Common myeloid progenitor, CD34-positive (primary cell): ENCODE measurements around the gene ACE.

Source experiments
- CTCF ChIA-PET: fragments of 350-600 bp; sonication (Branson Sonifier 250); formaldehyde crosslinking; loops from one replicate; lab custom pipeline; 2021; ENCODE audit warnings: antibody characterized with exemption; lab: Charles Lee
- POLR2A ChIA-PET: fragments of 350-600 bp; sonication (Branson Sonifier 250); formaldehyde crosslinking; loops from one replicate; lab custom pipeline; 2021; ENCODE audit warnings: antibody characterized with exemption; lab: Charles Lee
- DNase-seq, 3 donors: peaks; one replicate each; pipeline versions ENCODE4 v3.0.0 to v3.0.0-alpha.2; 2013
- H3K27ac ChIP-seq, 2 experiments: 1 replicate in 1 of 2; 2 replicates in 1 of 2; pipeline ENCODE4 v1.7.0; 2013; ENCODE audit warnings: inconsistent platforms in 2 of 2, low read length in 2 of 2, mild to moderate bottlenecking in 2 of 2, low read depth in 1 of 2, moderate library complexity in 1 of 2; ENCODE audit not compliant: severe bottlenecking in 2 of 2, insufficient read depth in 1 of 2, poor library complexity in 1 of 2
- H3K27me3 ChIP-seq, 5 experiments: replicated peaks in 2 of 5; 1 replicate in 3 of 5; 2 replicates in 2 of 5; pipeline versions ENCODE4 v1.6.1 to v1.7.0; 2013; ENCODE audit warnings: low read length in 4 of 5, mild to moderate bottlenecking in 2 of 5, moderate library complexity in 2 of 5, inconsistent platforms in 1 of 5; ENCODE audit not compliant: insufficient read depth in 5 of 5, control insufficient read depth in 4 of 5
- H3K36me3 ChIP-seq, 4 experiments: 1 replicate in 2 of 4; 2 replicates in 2 of 4; pipeline versions ENCODE4 v1.6.1 to v1.7.0; 2013; ENCODE audit warnings: low read length in 3 of 4, control low read depth in 1 of 4, mild to moderate bottlenecking in 1 of 4; ENCODE audit not compliant: control insufficient read depth in 4 of 4, insufficient read depth in 4 of 4
- H3K4me1 ChIP-seq, 4 experiments: 1 replicate in 3 of 4; 2 replicates in 1 of 4; pipeline versions ENCODE4 v1.6.1 to v1.7.1; 2013; ENCODE audit warnings: low read length in 3 of 4, mild to moderate bottlenecking in 3 of 4, control low read depth in 1 of 4, inconsistent platforms in 1 of 4, moderate library complexity in 1 of 4; ENCODE audit not compliant: control insufficient read depth in 4 of 4, insufficient read depth in 4 of 4; ENCODE audit errors: control extremely low read depth in 1 of 4
- H3K4me3 ChIP-seq, 7 experiments: 1 replicate in 4 of 7; 2 replicates in 3 of 7; pipeline versions ENCODE4 v1.5.1 to v1.7.0; 2013; ENCODE audit warnings: mild to moderate bottlenecking in 7 of 7, low read length in 6 of 7, moderate library complexity in 6 of 7, inconsistent platforms in 2 of 7, low read depth in 2 of 7, control low read depth in 1 of 7; ENCODE audit not compliant: insufficient read depth in 4 of 7, control insufficient read depth in 1 of 7; ENCODE audit errors: extremely low read depth in 1 of 7
- H3K9me3 ChIP-seq, 5 experiments: 1 replicate in 4 of 5; 2 replicates in 1 of 5; pipeline versions ENCODE4 v1.6.1 to v1.7.1; 2013; ENCODE audit warnings: low read length in 4 of 5, mild to moderate bottlenecking in 2 of 5, inconsistent platforms in 1 of 5, low read depth in 1 of 5, moderate library complexity in 1 of 5; ENCODE audit not compliant: control insufficient read depth in 4 of 5, insufficient read depth in 2 of 5; ENCODE audit errors: control extremely low read depth in 1 of 5
- WGBS: methylation state at CpG from one replicate; pipeline ENCODE4 v1.1.5; 2013; ENCODE audit not compliant: insufficient coverage; 5-methylcytosine and 5-hydroxymethylcytosine counted together

ACE gene

DNA sequence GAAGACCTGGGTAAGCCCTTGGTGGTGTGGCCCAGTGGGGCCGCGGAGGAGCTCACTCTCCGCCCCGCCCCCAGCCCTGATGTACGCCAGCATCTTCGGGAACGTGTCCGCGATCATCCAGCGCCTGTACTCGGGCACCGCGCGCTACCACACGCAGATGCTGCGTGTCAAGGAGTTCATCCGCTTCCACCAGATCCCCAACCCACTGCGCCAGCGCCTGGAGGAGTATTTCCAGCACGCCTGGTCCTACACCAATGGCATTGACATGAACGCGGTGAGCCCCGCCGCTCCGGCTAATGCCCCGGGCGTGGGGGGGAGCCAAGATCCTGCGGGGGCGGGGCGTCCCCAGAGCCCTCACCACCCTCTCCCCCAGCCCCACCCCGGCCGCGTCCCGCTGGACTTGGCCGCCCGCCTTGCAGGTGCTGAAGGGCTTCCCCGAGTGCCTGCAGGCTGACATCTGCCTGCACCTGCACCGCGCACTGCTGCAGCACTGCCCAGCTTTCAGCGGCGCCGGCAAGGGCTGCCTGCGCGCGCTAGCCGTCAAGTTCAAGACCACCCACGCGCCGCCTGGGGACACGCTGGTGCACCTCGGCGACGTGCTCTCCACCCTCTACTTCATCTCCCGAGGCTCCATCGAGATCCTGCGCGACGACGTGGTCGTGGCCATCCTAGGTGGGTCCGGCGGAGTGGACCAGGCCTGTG is 61.3 kb downstream of the ACE start:
- POLR2A ChIA-PET, result no interaction called here
- Histone ChIP-seq H3K4me3 (peak overlapping the region in 3 of 7 experiments; percentile 45 to 66 (median 53)), H3K9me3 (no peaks in the 10 kb centered on the region), H3K27me3 (peaks cover 0 to 25% (median 14%) of the 10 kb centered on the region in 5 experiments), H3K4me1 (peaks cover 0 to 26% (median 15%) of the 10 kb centered on the region in 4 experiments), H3K27ac (no peak overlapping the region), H3K36me3 (no peaks in the 10 kb centered on the region)
- CTCF ChIA-PET, result interaction anchor here (0.7 to 1.5 kb wide), 2 partner anchors 11 to 40 kb away, joined by 3 read pairs; no protein-coding TSS in a partner anchor
- peak in 2 of 3 donors; percentile 43 to 59 for DNase-seq
- WGBS, result 8% methylated on average over 50 of the region's 62 CpGs

DNA sequence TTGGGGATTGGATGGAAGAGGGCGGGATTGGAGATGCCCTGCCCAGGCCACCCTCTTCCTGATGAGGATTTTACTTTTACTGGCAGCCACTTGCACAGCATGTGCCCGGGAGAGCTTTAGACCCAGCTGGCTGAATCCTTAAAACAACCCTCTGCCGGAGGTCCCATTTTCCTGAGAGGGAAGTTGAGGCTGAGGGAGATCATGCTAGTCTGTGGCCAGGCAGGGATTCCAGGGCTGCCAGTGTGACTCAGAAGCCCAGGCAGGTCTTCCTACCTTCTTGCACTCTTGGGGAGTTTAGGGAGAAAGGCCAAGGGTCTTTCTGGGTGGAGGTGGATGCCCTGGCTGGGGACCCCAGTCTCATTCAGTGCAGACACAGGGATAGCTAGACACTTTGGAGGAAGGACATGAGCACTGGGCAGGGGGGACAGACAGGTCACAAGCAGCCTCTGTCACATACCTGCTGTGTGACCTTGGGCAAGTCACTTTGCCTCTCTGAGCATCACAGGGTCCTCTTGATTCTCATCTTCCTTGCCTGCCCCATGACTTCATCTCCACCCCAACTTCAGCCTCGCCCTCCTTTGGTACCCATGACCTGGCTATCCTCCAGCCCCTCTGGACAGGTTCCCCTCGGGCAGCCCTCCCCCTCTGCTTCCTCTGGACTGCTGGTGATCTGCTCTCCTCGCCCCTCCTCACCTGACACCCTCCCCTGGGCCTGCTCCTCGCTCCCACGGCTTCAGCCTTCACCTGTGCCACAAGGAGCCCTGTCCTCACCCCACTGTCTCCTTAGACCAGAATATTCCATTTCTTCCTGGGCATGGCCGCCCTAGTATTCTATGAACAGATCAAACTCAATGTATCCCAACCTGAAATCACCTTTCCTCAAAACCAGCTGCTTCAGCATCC is 62.1 kb downstream of the ACE start:
- peaks cover 0 to 25% (median 14%) of the 10 kb centered on the region in 5 experiments for H3K27me3 ChIP-seq
- ChIA-PET POLR2A (no interaction called here), CTCF (no interaction called here)
- no peaks in the 10 kb centered on the region for H3K36me3 ChIP-seq
- peaks cover 0 to 33% (median 17%) of the 10 kb centered on the region in 4 experiments for H3K4me1 ChIP-seq
- no peak for DNase-seq
- H3K9me3 ChIP-seq, result no peaks in the 10 kb centered on the region
- no peak overlapping the region for H3K27ac ChIP-seq
- WGBS, result 83% methylated on average over 9 of the region's 9 CpGs
- H3K4me3 ChIP-seq, result peak overlapping the region in 1 of 7 experiments; percentile 53

GRCh38 chr17:63540590-63540989 is 63.7 kb downstream of the ACE start:
- peak in 1 of 3 donors; percentile 37 for DNase-seq
- peaks cover 0 to 38% (median 20%) of the 10 kb centered on the region in 4 experiments for H3K4me1 ChIP-seq
- 66% methylated on average over 4 of the region's 4 CpGs for WGBS
- H3K27ac ChIP-seq, result no peak overlapping the region
- ChIA-PET CTCF (interaction anchor here (0.7 kb wide), 1 partner anchor 27 kb away, joined by 3 read pairs; no protein-coding TSS in a partner anchor), POLR2A (no interaction called here)
- H3K4me3 ChIP-seq, result no peak overlapping the region
- peaks cover 0 to 25% (median 11%) of the 10 kb centered on the region in 5 experiments for H3K27me3 ChIP-seq
- no peaks in the 10 kb centered on the region for H3K9me3 ChIP-seq
- no peaks in the 10 kb centered on the region for H3K36me3 ChIP-seq

DNA sequence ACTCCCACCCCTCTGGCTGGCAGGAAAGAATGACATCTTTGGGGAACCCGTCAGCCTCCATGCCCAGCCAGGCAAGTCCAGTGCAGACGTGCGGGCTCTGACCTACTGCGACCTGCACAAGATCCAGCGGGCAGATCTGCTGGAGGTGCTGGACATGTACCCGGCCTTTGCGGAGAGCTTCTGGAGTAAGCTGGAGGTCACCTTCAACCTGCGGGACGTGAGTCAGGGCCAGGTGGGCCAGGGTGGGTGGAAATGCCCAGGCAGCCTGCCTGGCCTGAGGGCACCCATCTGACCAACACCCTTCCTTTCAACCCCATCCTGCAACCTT is 65.3 kb downstream of the ACE start:
- CTCF ChIA-PET, result interaction anchor here (1.0 kb wide), 2 partner anchors 10 to 62 kb away, joined by 3 read pairs; no protein-coding TSS in a partner anchor
- no peak overlapping the region for H3K4me3 ChIP-seq
- H3K27ac ChIP-seq, result no peak overlapping the region
- peaks cover 0 to 21% (median 11%) of the 10 kb centered on the region in 5 experiments for H3K27me3 ChIP-seq
- no peak for DNase-seq
- peaks cover 0 to 38% (median 20%) of the 10 kb centered on the region in 4 experiments for H3K4me1 ChIP-seq
- WGBS, result 96% methylated on average over 8 of the region's 9 CpGs
- POLR2A ChIA-PET, result no interaction called here
- no peaks in the 10 kb centered on the region for H3K9me3 ChIP-seq
- H3K36me3 ChIP-seq, result no peaks in the 10 kb centered on the region

DNA sequence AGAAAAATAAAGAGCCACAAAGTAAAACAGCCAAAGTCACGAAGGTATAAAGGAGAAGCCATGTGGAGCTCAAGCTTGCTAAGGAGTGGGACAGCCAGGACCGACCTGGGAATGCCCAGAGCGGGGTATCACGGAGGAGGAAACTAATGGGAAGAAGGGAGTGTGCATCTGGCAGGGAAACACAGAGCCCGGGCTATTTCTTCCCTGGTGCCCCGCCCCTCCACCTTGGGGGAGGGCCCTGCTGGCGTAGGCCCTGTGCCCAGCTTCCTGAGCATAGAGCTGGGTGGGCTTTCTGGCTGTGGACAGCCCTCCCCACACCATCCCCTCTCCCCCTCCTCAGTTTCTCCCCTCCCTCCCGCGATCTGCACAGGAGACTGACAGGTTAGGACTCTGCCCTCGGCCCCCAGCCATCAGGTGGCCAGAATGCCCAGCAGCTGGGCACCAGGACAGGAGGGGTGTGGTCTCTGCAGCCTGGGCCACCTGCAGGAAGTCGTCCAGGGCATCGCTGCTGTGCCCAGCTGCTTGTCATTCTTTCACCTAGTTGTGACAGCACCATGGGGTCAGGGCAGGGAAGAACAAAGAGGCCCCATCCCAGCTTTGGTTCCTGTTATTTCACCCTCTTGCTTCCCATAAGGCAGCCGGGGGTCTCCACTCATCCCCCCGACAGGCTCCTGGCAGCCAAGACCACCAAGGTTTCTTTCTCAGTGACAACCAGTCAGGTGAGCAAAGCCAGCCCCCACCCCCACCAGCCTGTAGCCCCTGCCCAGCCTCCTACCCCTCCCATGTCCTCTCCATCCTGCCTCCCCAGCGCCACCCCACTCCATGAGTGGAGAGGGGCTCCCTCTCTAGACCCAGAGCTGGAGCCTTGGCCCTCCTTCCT is 66.3 kb downstream of the ACE start:
- H3K27me3 ChIP-seq, result peaks cover 0 to 11% (median 8%) of the 10 kb centered on the region in 5 experiments
- H3K27ac ChIP-seq, result no peak overlapping the region
- no peak overlapping the region for H3K4me3 ChIP-seq
- peaks cover 0 to 35% (median 14%) of the 10 kb centered on the region in 4 experiments for H3K4me1 ChIP-seq
- ChIA-PET CTCF (interaction anchor here (0.6 to 1.0 kb wide), 3 partner anchors 9 to 171 kb away, joined by 3 read pairs; no protein-coding TSS in a partner anchor), POLR2A (no interaction called here)
- WGBS, result 73% methylated on average over 11 of the region's 15 CpGs
- H3K36me3 ChIP-seq, result no peaks in the 10 kb centered on the region
- no peaks in the 10 kb centered on the region for H3K9me3 ChIP-seq
- no peak for DNase-seq

DNA sequence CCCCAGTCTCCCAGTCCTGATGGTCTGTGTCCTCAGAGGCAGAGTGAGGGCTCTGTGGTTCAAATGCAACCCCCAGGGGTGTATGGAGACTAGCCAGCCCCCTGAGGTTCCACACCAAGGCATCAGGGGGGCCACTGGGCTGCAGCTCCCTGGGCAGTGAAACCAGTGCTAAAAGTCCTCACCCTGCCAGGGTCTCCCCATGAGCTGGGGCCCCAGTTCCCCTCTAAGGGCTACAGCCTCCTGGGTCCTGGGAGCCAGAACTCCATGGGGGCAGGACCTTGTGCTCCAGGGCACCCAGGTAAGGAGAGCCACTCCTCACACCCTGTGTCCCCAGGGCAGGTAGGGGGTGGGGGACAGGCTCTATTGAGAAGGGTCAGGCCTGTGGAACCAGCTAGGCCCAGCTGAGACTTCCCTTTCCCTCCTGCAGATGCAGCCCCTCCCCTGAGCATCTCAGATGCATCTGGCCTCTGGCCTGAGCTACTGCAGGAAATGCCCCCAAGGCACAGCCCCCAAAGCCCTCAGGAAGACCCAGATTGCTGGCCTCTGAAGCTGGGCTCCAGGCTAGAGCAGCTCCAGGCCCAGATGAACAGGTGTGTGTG is 67.1 kb downstream of the ACE start:
- POLR2A ChIA-PET, result no interaction called here
- Histone ChIP-seq H3K27ac (no peak overlapping the region), H3K9me3 (no peaks in the 10 kb centered on the region), H3K36me3 (no peaks in the 10 kb centered on the region), H3K27me3 (peaks cover 0 to 4% (median 3%) of the 10 kb centered on the region in 5 experiments), H3K4me3 (no peak overlapping the region), H3K4me1 (peaks cover 0 to 32% (median 11%) of the 10 kb centered on the region in 4 experiments)
- no peak for DNase-seq
- CTCF ChIA-PET, result interaction anchor here (0.6 to 1.2 kb wide), 4 partner anchors 33 to 171 kb away, joined by 3 read pairs; no protein-coding TSS in a partner anchor
